Caco-2 (cell line): Measurements from ENCODE around the gene DPP9. TPM values are rescaled to one million over a fixed set of nuclear protein-coding genes. Genes with fewer than 3 reads are reported as not detected.
"Not testable (repeated sequence)": the region's sequence is repeated elsewhere in the genome, so short reads cannot be mapped to it uniquely, and the experiment has no call there.

Source experiments
- BruUV-seq: library from RNA; stranded (reverse); fragments of 400-500 nt; replicated peaks from 2 replicates; lab custom pipeline; 2021; lab: Mats Ljungman, UMichigan
- CTCF ChIA-PET: fragments of 300-600 bp; sonication (Branson Sonifier 250); formaldehyde crosslinking; loops from one replicate; lab custom pipeline; 2022; ENCODE audit warnings: antibody characterized with exemption; lab: Charles Lee
- POLR2A ChIA-PET: fragments of 300-600 bp; sonication (Branson Sonifier 250); formaldehyde crosslinking; loops from one replicate; lab custom pipeline; 2022; ENCODE audit warnings: antibody characterized with exemption; lab: Charles Lee
- DNase-seq, 2 experiments: peaks; one replicate each; pipeline versions ENCODE4 v3.0.0 to v3.0.0-alpha.2; 2020 to 2022
- H3K27me3 ChIP-seq: replicated peaks from 2 replicates; pipeline ENCODE4 v1.6.0; 2011; ENCODE audit warnings: low read length; ENCODE audit not compliant: control insufficient read depth, insufficient read depth
- H3K36me3 ChIP-seq: 2 replicates; pipeline ENCODE4 v1.5.1; 2011; ENCODE audit warnings: low read length; ENCODE audit not compliant: control insufficient read depth, insufficient read depth
- H3K4me1 ChIP-seq: fragments of 250-450 bp; sonication (Bioruptor Pico); 2 replicates; pipeline ENCODE4 v1.5.1; 2020; ENCODE audit warnings: mild to moderate bottlenecking
- H3K4me3 ChIP-seq: 2 replicates; pipeline ENCODE4 v1.5.1; 2011; ENCODE audit warnings: low read depth, mild to moderate bottlenecking, control low read depth, low read length
- H3K9me3 ChIP-seq: fragments of 250-450 bp; sonication (Bioruptor Pico); 2 replicates; pipeline ENCODE4 v1.5.1; 2020; ENCODE audit warnings: mild to moderate bottlenecking, moderate library complexity
- H3K27ac Mint-ChIP-seq: one replicate; pipeline ENCODE4 v1.8.0; 2022; ENCODE audit warnings: mixed read lengths; ENCODE audit not compliant: unreplicated experiment
- H3K27me3 Mint-ChIP-seq: one replicate; pipeline ENCODE4 v1.8.0; 2022; ENCODE audit warnings: mixed read lengths; ENCODE audit not compliant: insufficient read depth, unreplicated experiment
- H3K36me3 Mint-ChIP-seq: one replicate; pipeline ENCODE4 v1.8.0; 2022; ENCODE audit warnings: mild to moderate bottlenecking, mixed read lengths; ENCODE audit not compliant: insufficient read depth, unreplicated experiment
- H3K4me1 Mint-ChIP-seq: one replicate; pipeline ENCODE4 v1.8.0; 2022; ENCODE audit warnings: low read depth, mixed read lengths; ENCODE audit not compliant: unreplicated experiment
- H3K4me3 Mint-ChIP-seq: one replicate; pipeline ENCODE4 v1.8.0; 2022; ENCODE audit warnings: mild to moderate bottlenecking, moderate library complexity, mixed read lengths; ENCODE audit not compliant: unreplicated experiment
- H3K9me3 Mint-ChIP-seq: one replicate; pipeline ENCODE4 v1.8.0; 2022; ENCODE audit warnings: mixed read lengths; ENCODE audit not compliant: unreplicated experiment
- CTCF ChIP-seq, 2 experiments: fragments of 200-600 bp in 1 of 2; IDR thresholded peaks; 1 replicate in 1 of 2; 2 replicates in 1 of 2; pipeline versions ENCODE4 v1.5.1 to v1.8.0; 2011 to 2022; ENCODE audit warnings: antibody characterized with exemption in 1 of 2, control low read depth in 1 of 2, inconsistent platforms in 1 of 2, low read depth in 1 of 2, low read length in 1 of 2, mild to moderate bottlenecking in 1 of 2, moderate library complexity in 1 of 2; ENCODE audit not compliant: insufficient read depth in 1 of 2, severe bottlenecking in 1 of 2, unreplicated experiment in 1 of 2
- intact Hi-C: fragments of 100-400 bp; cut with micrococcal nuclease; formaldehyde crosslinking; loops from one replicate; pipeline ENCODE4 v1.10.0; 2022; ENCODE audit not compliant: unreplicated experiment
- total RNA-seq: library from RNA; stranded (reverse); gene quantifications from 2 replicates; pipeline ENCODE4 v1.2.3, GENCODE V29; 2022

The DPP9 gene
- total RNA-seq, 1 experiment from 2014 or later = 63.2 TPM

- Mint-ChIP-seq H3K4me1 (no peaks in the 10 kb centered on the region), H3K4me3 (no peak overlapping the region), H3K36me3 (peaks cover 26% of the 10 kb centered on the region), H3K27me3 (no peaks in the 10 kb centered on the region), H3K27ac (no peak overlapping the region), H3K9me3 (no peaks in the 10 kb centered on the region)
- Histone ChIP-seq H3K27me3 (no peaks in the 10 kb centered on the region), H3K36me3 (no peaks in the 10 kb centered on the region; the same call in 1 of the 2 replicates), H3K4me1 (no peaks in the 10 kb centered on the region), H3K4me3 (no peak overlapping the region), H3K9me3 (no peaks in the 10 kb centered on the region)
- ChIA-PET POLR2A (no interaction called here), CTCF (no interaction called here)
- no peak for DNase-seq
- TF ChIP-seq CTCF (IDR thresholded peaks at IDR 0.05; ENCODE audit: insufficient read depth in 1 of 2, low read depth in 1 of 2, low read length in 1 of 2, severe bottlenecking in 1 of 2, unreplicated experiment in 1 of 2) = no peak
- intact Hi-C loops = no loop called here
- no TSS peak for BruUV-seq
These were observed 39.1 kb downstream of the DPP9 start for GRCh38 chr19:4684312-4685095.

GRCh38 chr19:4682417-4683200 is 41.0 kb downstream of the DPP9 start:
- Mint-ChIP-seq H3K36me3 (peaks cover 37% of the 10 kb centered on the region), H3K4me3 (no peak overlapping the region), H3K27ac (no peak overlapping the region), H3K27me3 (no peaks in the 10 kb centered on the region), H3K4me1 (no peaks in the 10 kb centered on the region), H3K9me3 (no peaks in the 10 kb centered on the region)
- no peak for DNase-seq
- Histone ChIP-seq H3K36me3 (no peaks in the 10 kb centered on the region), H3K27me3 (no peaks in the 10 kb centered on the region), H3K4me1 (no peaks in the 10 kb centered on the region), H3K9me3 (no peaks in the 10 kb centered on the region), H3K4me3 (no peak overlapping the region)
- no peak for TF ChIP-seq CTCF (IDR thresholded peaks at IDR 0.05; ENCODE audit: insufficient read depth in 1 of 2, low read depth in 1 of 2, low read length in 1 of 2, severe bottlenecking in 1 of 2, unreplicated experiment in 1 of 2)
- ChIA-PET CTCF (interaction anchor here (0.7 kb wide), 1 partner anchor 53 kb away, joined by 5 read pairs; no protein-coding TSS in a partner anchor), POLR2A (no interaction called here)
- intact Hi-C loops = no loop called here
- no TSS peak for BruUV-seq

GRCh38 chr19:4680021-4680420 is 43.6 kb downstream of the DPP9 start:
- H3K27me3 ChIP-seq, DNase-seq, H3K9me3 Mint-ChIP-seq, H3K27me3 Mint-ChIP-seq, H3K4me1 ChIP-seq, H3K9me3 ChIP-seq, H3K36me3 ChIP-seq, intact Hi-C loops, H3K4me3 ChIP-seq, BruUV-seq, H3K27ac Mint-ChIP-seq, H3K4me1 Mint-ChIP-seq, H3K4me3 Mint-ChIP-seq: not testable (repeated sequence)
- ChIA-PET POLR2A (interaction anchor here (0.6 kb wide), 1 partner anchor 44 kb away, joined by 4 read pairs; the partner anchor contains the start of gene DPP9), CTCF (interaction anchor here (0.6 kb wide), 1 partner anchor 27 kb away, joined by 7 read pairs; no protein-coding TSS in a partner anchor)
- peaks cover 35% of the 10 kb centered on the region for H3K36me3 Mint-ChIP-seq
